Endothelial cell of umbilical vein (primary cell): Measurements from ENCODE around the gene CACNB4. TPM values are rescaled to one million over a fixed set of nuclear protein-coding genes. Genes with fewer than 3 reads are reported as not detected.

Source experiments
- BruUV-seq: library from RNA; stranded (reverse); fragments of 400-500 nt; replicated peaks from 2 replicates; lab custom pipeline; 2021; lab: Mats Ljungman, UMichigan
- CTCF ChIA-PET: fragments of 300-600, 350-600 bp; sonication (Branson Sonifier 250); formaldehyde crosslinking; loops from one replicate; lab custom pipeline; 2021; ENCODE audit warnings: antibody characterized with exemption, inconsistent platforms; lab: Charles Lee
- POLR2A ChIA-PET: fragments of 300-600, 350-600 bp; sonication (Branson Sonifier 250); formaldehyde crosslinking; loops from one replicate; lab custom pipeline; 2021; ENCODE audit warnings: antibody characterized with exemption, inconsistent platforms; lab: Charles Lee
- DNase-seq: peaks from one replicate; pipeline ENCODE4 v3.0.0-alpha.2; 2011; ENCODE audit warnings: low read depth, low spot score
- FAIRE-seq: peaks from 2 replicates; lab custom pipeline; 2011; peaks lifted over from hg19 to GRCh38; lab: Jason Lieb, UNC
- H2AFZ ChIP-seq: 2 replicates; pipeline ENCODE4 v1.6.0; 2012; ENCODE audit warnings: low read depth, low read length, control low read depth, inconsistent platforms
- H3K27ac ChIP-seq: 2 replicates; pipeline ENCODE4 v1.5.1; 2011; ENCODE audit warnings: low read depth, mild to moderate bottlenecking, control low read depth, low read length, moderate library complexity; ENCODE audit not compliant: insufficient read depth
- H3K27me3 ChIP-seq, 2 experiments: 2 replicates each; pipeline versions ENCODE4 v1.6.0 to v1.6.1; 2011; ENCODE audit warnings: low read length in 2 of 2, mixed read lengths in 1 of 2; ENCODE audit not compliant: control insufficient read depth in 2 of 2, insufficient read depth in 2 of 2
- H3K36me3 ChIP-seq, 2 experiments: 2 replicates in 1 of 2; 3 replicates in 1 of 2; pipeline ENCODE4 v1.5.1; 2011; ENCODE audit warnings: low read length in 2 of 2, mild to moderate bottlenecking in 1 of 2, moderate library complexity in 1 of 2; ENCODE audit not compliant: control insufficient read depth in 2 of 2, insufficient read depth in 2 of 2; ENCODE audit errors: extremely low read depth in 1 of 2
- H3K4me1 ChIP-seq: 3 replicates; pipeline ENCODE4 v1.5.1; 2011; ENCODE audit warnings: mild to moderate bottlenecking, low read length; ENCODE audit not compliant: control insufficient read depth, insufficient read depth; ENCODE audit errors: extremely low read depth
- H3K4me2 ChIP-seq: 2 replicates; pipeline ENCODE4 v1.6.1; 2011; ENCODE audit warnings: low read length, control low read depth, mixed read lengths; ENCODE audit not compliant: insufficient read depth
- H3K4me3 ChIP-seq, 3 experiments: fragments of 200-600 bp in 1 of 3; sonication (generic), shearing (Covaris generic) in 1 of 3; replicated peaks in 1 of 3; 2 replicates each; pipeline ENCODE4 v1.5.1; 2011 to 2016; ENCODE audit warnings: control low read depth in 3 of 3, low read length in 3 of 3, mild to moderate bottlenecking in 2 of 3, inconsistent platforms in 1 of 3, low read depth in 1 of 3, moderate library complexity in 1 of 3; ENCODE audit not compliant: insufficient read depth in 1 of 3
- H3K79me2 ChIP-seq: 2 replicates; pipeline ENCODE4 v1.6.0; 2012; ENCODE audit warnings: low read length, inconsistent platforms; ENCODE audit not compliant: control insufficient read depth, insufficient read depth
- H3K9ac ChIP-seq: replicated peaks from 2 replicates; pipeline ENCODE3; 2011; ENCODE audit warnings: low read length, control low read depth; ENCODE audit not compliant: insufficient read depth; ENCODE audit errors: extremely low read depth
- H3K9me1 ChIP-seq: replicated peaks from 3 replicates; pipeline ENCODE4 v1.6.0; 2011; ENCODE audit warnings: mild to moderate bottlenecking, low read length; ENCODE audit not compliant: control insufficient read depth, insufficient read depth; ENCODE audit errors: extremely low read depth
- H3K9me3 ChIP-seq: replicated peaks from 2 replicates; pipeline ENCODE4 v1.5.1; 2012; ENCODE audit warnings: low read length, inconsistent platforms; ENCODE audit not compliant: control insufficient read depth, insufficient read depth
- H4K20me1 ChIP-seq: replicated peaks from 2 replicates; pipeline ENCODE3; 2011; ENCODE audit warnings: mild to moderate bottlenecking, low read length; ENCODE audit not compliant: control insufficient read depth, insufficient read depth; ENCODE audit errors: extremely low read depth
- EZH2 ChIP-seq: IDR thresholded peaks from 2 replicates; pipeline ENCODE4 v1.6.1; 2012; ENCODE audit warnings: borderline replicate concordance, low read depth, mild to moderate bottlenecking, moderate library complexity, low read length, inconsistent platforms; ENCODE audit not compliant: severe bottlenecking
- FOS ChIP-seq: IDR thresholded peaks from 2 replicates; pipeline ENCODE4 v1.6.1; 2011; ENCODE audit warnings: mild to moderate bottlenecking, low read length, moderate library complexity, borderline replicate concordance; ENCODE audit not compliant: insufficient read depth
- GATA2 ChIP-seq: IDR thresholded peaks from 2 replicates; pipeline ENCODE4 v1.7.0; 2011; ENCODE audit warnings: low read depth, mild to moderate bottlenecking, moderate library complexity, mixed read lengths, low read length; ENCODE audit not compliant: insufficient read length, insufficient read depth
- JUN ChIP-seq: IDR thresholded peaks from 2 replicates; pipeline ENCODE4 v1.6.1; 2011; ENCODE audit warnings: borderline replicate concordance, low read depth; ENCODE audit not compliant: insufficient read length, insufficient read depth
- MYC ChIP-seq: IDR thresholded peaks from one replicate; pipeline ENCODE4 v1.6.1; 2011; ENCODE audit warnings: mild to moderate bottlenecking, low read depth, low read length
- POLR2A ChIP-seq: IDR thresholded peaks from 2 replicates; pipeline ENCODE4 v1.6.1; 2012; ENCODE audit warnings: low read depth, mild to moderate bottlenecking, control low read depth, low read length
- POLR2AphosphoS5 ChIP-seq: IDR thresholded peaks from 2 replicates; pipeline ENCODE4 v1.6.1; 2012; ENCODE audit warnings: low read depth, mild to moderate bottlenecking, control low read depth, low read length, moderate library complexity; ENCODE audit not compliant: insufficient read depth
- dilution Hi-C: fragments of 300-500 bp; cut with MboI; formaldehyde crosslinking; loops from one replicate; pipeline ENCODE4 v1.15.0; 2019; ENCODE audit warnings: low sequenced_read_pairs; ENCODE audit not compliant: extremely low pct_ligation_motif_present
- intact Hi-C: fragments of 100-400 bp; cut with micrococcal nuclease; formaldehyde crosslinking; loops from one replicate; pipeline ENCODE4 v1.10.0; 2022
- polyA plus RNA-seq, 4 experiments: library from polyadenylated mRNA; depleted of rRNA in 3 of 4; stranded (reverse) in 3 of 4; unstranded in 1 of 4; fragments of >200 nt; gene quantifications; 2 replicates each; pipeline versions ENCODE4 v1.2.1 to v1.2.3, GENCODE V29; 2011 to 2012; ENCODE audit warnings: missing spikeins in 1 of 4
- total RNA-seq: library from RNA; stranded (reverse); gene quantifications from 2 replicates; pipeline ENCODE4 v1.2.3, GENCODE V29; 2021
- TF ChIP-seq, protein P1 (sequence below): IDR thresholded peaks from 2 replicates; pipeline ENCODE4 v1.6.1; 2011; ENCODE audit not compliant: insufficient read depth, insufficient read length
- TF ChIP-seq, protein P2 (sequence below), 2 donors: IDR thresholded peaks; 1 replicate in 1 of 2; 2 replicates in 1 of 2; pipeline ENCODE4 v1.5.1; 2011; ENCODE audit warnings: low read length in 2 of 2, mild to moderate bottlenecking in 2 of 2, moderate library complexity in 2 of 2, control low read depth in 1 of 2, inconsistent platforms in 1 of 2, low read depth in 1 of 2; ENCODE audit not compliant: insufficient read depth in 1 of 2; ENCODE audit errors: extremely low read depth in 1 of 2

CACNB4 gene
- total and polyA plus RNA-seq, 2 donors (not counting 3 experiments of a cell fraction or from before 2014, with no cell fraction given): 0.23 to 0.58 TPM

DNA sequence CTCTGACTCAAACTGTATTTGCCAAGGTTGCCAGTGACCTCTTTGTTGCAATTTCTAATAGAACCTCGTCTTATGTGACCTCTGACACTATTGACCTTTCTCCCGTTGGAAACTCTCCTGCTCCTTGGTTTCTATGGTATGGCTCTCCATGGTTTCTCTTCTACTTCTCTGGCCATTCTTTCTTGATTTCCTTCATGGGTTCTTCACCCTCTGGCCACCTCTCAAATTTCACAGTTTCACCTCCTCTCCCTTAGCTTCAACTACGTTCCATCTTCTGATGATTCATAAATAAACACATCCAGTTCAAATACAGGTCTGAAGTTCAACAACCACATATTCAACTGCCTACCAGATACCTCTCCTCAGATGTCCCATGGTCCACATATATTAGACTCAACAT, 109.5 kb downstream of the CACNB4 start:
- no peak overlapping the region for H2AFZ ChIP-seq
- H3K27ac ChIP-seq: no peak overlapping the region
- no peak overlapping the region for H3K9ac ChIP-seq
- intact Hi-C loops (no loop called here), dilution Hi-C loops (no loop called here)
- DNase-seq: no peak
- H3K79me2 ChIP-seq: no peaks in the 10 kb centered on the region
- no peaks in the 10 kb centered on the region for H3K36me3 ChIP-seq
- TF ChIP-seq GATA2: no peak
- TF ChIP-seq FOS: no peak
- TF ChIP-seq POLR2A: no peak
- TF ChIP-seq, protein P1, sequence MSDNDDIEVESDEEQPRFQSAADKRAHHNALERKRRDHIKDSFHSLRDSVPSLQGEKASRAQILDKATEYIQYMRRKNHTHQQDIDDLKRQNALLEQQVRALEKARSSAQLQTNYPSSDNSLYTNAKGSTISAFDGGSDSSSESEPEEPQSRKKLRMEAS: no peak
- no peak for TF ChIP-seq EZH2
- TF ChIP-seq, protein P2, sequence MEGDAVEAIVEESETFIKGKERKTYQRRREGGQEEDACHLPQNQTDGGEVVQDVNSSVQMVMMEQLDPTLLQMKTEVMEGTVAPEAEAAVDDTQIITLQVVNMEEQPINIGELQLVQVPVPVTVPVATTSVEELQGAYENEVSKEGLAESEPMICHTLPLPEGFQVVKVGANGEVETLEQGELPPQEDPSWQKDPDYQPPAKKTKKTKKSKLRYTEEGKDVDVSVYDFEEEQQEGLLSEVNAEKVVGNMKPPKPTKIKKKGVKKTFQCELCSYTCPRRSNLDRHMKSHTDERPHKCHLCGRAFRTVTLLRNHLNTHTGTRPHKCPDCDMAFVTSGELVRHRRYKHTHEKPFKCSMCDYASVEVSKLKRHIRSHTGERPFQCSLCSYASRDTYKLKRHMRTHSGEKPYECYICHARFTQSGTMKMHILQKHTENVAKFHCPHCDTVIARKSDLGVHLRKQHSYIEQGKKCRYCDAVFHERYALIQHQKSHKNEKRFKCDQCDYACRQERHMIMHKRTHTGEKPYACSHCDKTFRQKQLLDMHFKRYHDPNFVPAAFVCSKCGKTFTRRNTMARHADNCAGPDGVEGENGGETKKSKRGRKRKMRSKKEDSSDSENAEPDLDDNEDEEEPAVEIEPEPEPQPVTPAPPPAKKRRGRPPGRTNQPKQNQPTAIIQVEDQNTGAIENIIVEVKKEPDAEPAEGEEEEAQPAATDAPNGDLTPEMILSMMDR (IDR thresholded peaks at IDR 0.05; ENCODE audit: extremely low read depth in 1 of 2, insufficient read depth in 1 of 2, low read depth in 1 of 2, low read length in 2 of 2): no peak
- no peak for TF ChIP-seq JUN
- TF ChIP-seq MYC: no peak
- TF ChIP-seq POLR2AphosphoS5: no peak
- BruUV-seq: no TSS peak
- H3K9me1 ChIP-seq: no peaks in the 10 kb centered on the region
- FAIRE-seq: no peak
- ChIA-PET CTCF (interaction anchor here (0.9 kb wide), 1 partner anchor 10 kb away, joined by 3 read pairs; no protein-coding TSS in a partner anchor), POLR2A (no interaction called here)
- H4K20me1 ChIP-seq: no peaks in the 10 kb centered on the region
- no peaks in the 10 kb centered on the region for H3K9me3 ChIP-seq
- no peaks in the 10 kb centered on the region for H3K4me1 ChIP-seq
- H3K27me3 ChIP-seq: peaks cover 8 to 9% of the 10 kb centered on the region in 2 experiments
- H3K4me3 ChIP-seq: no peak overlapping the region
- H3K4me2 ChIP-seq: no peak overlapping the region
